NCI-H2196 treated with DMSO at 0.1 percent for 48 hours (cell line): ENCODE results near the gene MTRF1L.
A peak's percentile ranks its signal among the peaks of the same experiment; 100 is the strongest.
"Not testable (repeated sequence)": the region's sequence is repeated elsewhere in the genome, so short reads cannot be mapped to it uniquely, and the experiment has no call there.

Experiments used
- DNase-seq: peaks from one replicate; lab custom pipeline; 2025; ENCODE audit not compliant: unreplicated experiment; lab: John Stamatoyannopoulos, UW

Gene MTRF1L

GRCh38 chr6:153003366-153003690 lies 819 bp upstream of the MTRF1L start:
- DNase-seq, result no peak

DNA sequence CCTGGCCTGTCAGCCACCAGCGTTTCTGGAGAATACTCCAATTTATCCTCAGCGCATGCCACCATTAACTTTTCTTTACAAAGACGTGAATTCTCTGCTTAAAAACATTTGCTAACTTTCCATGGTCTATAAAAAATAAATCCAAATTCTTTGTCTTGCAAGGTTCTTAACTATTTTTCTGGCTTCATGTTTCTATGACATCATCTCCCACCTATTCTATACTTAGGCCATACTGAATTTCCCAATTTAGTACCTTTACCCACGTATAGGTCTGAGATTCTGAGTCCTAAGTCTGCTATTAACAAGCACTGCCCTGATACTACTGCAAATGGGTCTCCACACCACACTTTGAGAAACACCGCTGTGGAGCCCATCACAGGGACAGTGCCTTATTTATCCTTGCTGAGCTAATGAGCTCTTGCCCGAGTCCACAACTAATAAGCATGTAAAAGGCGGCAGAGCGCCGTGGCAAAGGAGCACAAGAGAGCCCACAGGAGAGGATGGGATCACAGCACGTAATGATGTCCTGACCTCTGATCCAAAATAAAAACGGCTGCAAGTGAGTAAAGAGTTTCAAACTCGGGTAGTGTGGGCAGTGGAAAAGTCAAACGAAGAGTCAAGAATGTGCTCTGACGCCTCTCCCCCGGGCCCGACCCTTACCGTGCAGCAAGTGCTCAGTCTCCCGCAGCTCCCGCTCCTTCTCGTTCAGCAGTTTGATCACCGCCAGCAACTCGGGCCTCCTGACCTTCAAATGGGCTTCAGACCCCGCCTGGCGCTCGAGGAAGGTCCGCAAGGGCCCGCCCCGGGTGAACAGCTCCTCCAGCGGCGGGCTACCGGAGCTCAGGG lies 519 bp downstream of the MTRF1L start:
- no peak for DNase-seq

DNA sequence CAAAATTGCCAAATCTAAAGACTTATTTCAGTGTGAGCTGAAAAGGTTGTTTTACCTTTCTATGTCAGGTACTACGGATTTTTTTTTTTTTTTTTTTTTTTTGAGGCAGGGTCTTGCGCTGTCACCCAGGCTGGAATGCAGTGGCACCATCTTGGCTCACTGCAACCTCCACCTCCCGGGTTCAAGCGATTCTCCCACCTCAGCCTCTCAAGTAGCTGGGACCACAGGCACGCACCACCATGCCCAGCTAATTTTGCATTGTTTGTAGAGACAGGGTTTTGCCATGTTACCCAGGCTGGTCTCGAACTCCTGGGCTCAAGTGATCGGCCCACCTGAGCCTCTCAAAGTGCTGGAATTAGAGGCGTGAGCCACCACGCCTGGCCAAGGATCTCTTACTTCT lies 1.7 kb downstream of the MTRF1L start:
- not testable (repeated sequence) for DNase-seq

GRCh38 chr6:153000243-153000642 lies 2.3 kb downstream of the MTRF1L start:
- no peak for DNase-seq

DNA sequence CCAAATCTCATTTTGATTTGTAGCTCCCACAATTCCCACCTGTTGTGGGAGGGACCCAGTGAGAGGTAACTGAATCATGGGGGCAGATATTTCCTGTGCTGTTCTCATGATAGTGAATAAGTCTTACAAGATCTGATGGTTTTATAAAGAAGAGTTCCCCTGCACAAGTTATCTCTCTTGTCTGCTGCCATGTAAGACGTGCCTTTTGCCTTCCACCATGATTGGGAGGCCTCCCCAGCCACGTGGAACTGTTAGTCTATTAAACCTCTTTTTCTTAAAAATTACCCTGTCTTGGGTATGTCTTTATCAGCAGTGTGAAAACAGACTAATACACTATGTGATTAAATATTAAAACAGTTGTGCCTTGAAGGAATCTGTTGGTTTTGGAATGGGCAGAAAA lies 3.0 kb downstream of the MTRF1L start:
- not testable (repeated sequence) for DNase-seq

GRCh38 chr6:152993847-152994246 lies 8.7 kb downstream of the MTRF1L start:
- DNase-seq, result no peak

- DNase-seq, result no peak
Observed at GRCh38 chr6:152993431-152993830, 9.1 kb downstream of the MTRF1L start.

GRCh38 chr6:152986978-152987377 lies 15.5 kb downstream of the MTRF1L start:
- no peak for DNase-seq

DNA sequence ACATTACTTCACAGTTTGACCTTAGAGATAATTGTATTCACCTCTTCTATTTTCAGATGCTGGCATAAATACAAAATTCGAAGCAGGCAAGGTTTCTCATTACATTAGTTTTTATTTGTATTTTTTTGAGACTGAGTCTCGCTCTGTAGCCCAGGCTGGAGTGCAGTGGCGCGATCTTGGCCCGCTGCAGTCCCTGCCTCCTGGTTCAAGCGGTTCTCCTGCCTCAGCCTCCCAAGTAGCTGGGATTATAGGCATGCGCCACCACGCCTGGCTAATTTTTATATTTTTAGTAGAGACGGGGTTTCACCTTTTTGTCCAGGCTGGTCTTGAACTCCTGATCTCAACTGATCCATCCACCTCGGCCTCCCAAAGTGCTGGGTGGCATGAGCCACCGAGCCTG lies 17.2 kb downstream of the MTRF1L start:
- DNase-seq, result not testable (repeated sequence)

GRCh38 chr6:152984513-152984872 lies 18.0 kb downstream of the MTRF1L start:
- DNase-seq, result no peak

DNA sequence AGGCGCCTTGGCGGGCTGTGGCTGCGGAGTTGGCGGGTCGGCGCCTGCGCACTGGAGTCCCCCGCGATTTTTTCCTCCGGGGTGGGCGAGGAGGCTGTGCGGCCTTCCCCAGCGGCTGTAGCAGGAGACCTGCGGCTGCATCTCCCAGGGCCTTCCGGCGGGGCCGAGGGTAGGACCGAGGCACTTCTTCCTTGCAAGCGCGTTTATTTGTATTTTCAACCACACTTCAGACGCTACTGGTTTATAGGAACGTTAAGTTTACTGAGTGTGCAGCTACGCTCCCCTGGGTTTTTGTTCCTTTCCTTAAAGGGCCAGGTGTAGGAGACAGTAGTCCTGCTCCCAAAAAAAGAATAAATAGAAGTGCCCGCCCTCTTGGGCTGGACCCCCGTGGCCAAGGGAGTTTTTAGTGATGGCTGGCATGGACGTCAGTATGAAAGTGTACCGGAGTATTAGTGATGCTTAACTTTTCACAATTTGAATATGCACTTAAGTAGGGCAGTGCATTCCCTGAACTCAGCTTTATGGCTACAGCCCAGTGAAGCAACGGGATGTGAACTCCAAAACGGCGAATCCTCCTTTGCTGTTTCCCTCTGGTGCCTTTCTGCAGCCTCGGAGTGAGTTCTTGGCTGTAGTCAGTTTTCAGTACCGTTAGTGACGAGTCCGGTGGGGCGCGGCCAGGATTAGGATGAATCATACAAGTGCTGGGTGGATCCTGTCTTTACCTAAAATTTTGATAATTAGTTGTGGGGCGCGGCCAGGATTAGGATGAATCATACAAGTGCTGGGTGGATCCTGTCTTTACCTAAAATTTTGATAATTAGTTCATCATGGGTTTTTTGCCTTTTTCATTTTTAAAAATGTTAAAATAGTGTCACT lies 18.6 kb downstream of the MTRF1L start:
- no peak for DNase-seq

- DNase-seq, result peak; percentile 96
Observed at GRCh38 chr6:152982904-152983636, 19.4 kb downstream of the MTRF1L start, which contains the start of gene FBXO5. FBXO5 (minus strand) TSS chr6:152983041; CDS start chr6:152982959, 82 bp downstream.

DNA sequence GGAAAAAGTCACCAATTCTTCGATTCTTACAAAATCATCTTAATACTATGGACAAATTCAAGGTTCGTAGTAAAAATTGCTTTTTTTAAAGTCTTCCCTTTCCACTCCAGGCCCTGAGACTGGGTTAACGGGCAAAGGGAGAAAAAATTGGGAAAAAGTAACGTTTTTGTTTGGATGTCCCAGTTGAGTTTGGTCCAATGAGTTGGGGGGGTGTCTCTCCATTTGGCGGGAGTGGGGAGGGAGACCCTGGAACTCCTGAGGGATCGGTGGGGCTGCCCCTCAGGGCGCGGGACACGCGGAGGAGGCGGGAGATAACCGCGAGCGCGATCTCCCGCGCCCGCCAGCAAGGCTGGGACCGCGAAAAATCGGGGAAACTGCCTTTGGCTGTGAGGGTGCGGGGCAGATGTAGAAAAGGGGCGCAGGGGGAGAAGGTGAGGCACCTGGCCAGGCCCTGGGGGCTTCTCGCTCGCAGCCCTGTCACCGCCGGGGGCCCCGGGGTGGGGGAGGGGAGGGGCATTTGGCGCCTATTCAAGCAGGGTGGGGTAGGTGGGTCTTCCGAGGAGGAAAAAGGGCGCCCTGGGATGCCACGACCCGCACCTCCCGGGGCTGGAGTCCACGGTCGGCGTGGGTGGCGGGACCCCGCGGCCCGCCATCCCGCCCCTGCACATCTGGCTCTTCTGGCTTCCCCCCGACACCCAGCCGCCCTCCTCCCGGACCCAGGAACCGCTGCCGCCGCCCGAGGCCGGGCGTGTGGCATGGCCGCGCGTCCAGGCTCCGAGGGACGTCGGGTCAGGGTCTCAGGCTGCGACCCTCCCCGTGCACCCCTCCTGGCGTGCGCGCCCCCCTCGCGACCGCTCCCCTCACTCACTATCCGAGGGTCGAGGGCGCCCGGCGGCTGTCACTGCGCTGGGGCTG lies 20.3 kb downstream of the MTRF1L start:
- DNase-seq, result no peak

GRCh38 chr6:152981219-152981618 lies 21.3 kb downstream of the MTRF1L start:
- DNase-seq, result no peak

DNA sequence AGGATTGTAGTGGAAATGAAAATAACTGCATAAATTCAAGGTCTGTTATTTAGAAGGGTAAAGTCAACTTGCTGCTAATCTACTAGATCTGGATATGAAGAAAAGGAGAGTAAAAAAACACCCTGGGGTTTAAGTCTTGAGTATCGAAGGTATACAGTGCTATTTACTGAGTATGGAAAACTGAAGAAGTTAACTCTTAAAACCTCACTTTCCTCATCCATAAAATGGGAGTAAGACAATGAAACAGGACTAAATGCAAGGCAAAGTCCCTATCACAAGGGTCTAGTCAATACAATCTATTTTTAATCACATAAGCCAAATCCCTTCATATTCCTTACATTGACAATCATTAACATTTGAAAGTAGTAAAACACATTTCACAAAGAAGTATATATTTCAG lies 21.9 kb downstream of the MTRF1L start:
- no peak for DNase-seq

- no peak for DNase-seq
Observed at GRCh38 chr6:152979116-152979515, 23.4 kb downstream of the MTRF1L start.

- DNase-seq, result no peak
Observed at GRCh38 chr6:152978058-152978457, 24.5 kb downstream of the MTRF1L start.

DNA sequence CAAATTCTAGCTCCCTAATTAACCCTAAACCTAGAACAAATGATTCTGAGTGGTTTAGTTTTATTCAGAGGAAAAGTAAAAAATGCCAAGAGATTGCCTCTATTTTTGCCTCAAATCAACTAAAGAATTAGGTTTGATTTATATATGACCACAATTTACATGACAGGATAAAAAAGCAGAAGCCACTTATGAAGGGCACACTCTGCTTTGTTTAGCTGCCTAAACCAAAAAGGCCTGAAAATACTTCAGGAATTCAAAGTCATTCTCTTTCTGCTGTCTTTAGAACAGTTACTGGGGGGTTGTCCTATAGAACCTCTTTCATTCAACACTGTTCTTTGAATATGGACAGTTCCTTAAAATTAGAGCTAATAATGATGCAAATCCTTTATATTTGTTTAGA lies 25.0 kb downstream of the MTRF1L start:
- DNase-seq, result no peak

DNA sequence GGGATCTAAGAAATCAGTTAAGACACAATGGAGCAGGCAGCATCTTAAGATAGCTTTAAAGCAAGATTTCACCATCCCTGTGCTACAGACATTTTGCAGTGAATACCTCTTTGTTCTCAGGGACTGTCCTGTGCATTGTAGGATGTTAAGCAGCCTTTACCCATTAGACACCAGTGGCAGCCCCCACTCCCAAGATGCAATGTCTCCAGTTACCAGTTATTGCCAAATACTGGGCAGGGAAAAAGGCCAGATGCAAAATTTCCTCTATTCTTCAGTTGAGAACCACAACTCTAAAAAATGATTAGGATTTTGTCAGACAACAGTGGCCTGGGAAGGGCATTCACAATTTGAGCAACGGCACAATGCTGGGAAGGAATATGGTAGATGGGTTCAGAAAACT lies 25.8 kb downstream of the MTRF1L start:
- no peak for DNase-seq

DNA sequence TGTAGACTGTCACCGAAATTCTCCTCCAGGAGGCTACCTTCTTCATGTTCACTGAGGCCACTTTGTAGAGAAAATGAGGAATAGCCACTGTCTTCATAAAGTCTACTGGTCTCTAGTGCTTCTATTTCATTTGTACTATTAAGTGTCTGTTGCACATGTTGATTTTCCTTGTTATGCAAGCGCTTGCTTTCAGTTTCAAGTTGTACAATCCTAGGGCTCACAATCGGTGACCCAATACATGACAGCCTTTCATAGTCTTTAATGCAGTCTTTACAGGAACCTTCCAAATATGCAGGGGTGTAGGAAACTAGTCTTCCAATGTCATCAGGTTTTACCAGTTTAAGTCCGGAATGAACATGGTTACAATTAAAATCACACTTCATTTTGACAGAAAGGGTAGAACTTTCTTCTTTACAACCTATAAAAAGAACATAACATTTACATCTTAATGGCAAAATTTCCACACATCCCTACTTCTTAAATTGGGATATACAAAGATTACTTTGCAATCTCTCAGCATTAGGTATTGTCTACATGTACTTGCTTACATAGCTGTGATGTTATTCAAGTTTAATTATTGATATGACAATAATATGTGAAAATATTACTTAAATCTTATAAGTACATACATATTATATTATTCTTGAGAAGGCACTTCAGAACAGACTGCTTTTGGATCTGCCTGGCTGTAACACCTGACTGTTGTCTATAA lies 27.1 kb downstream of the MTRF1L start:
- no peak for DNase-seq
